Body of pancreas (tissue), 4 donors: ENCODE results near the gene SLC35E1.

Source experiments
- CTCF ChIP-seq, 7 experiments: fragments of 450-650 bp in 4 of 7; fragments of 200-600 bp in 3 of 7; sonication (generic) in 3 of 7; IDR thresholded peaks; one replicate each; pipeline ENCODE4 v1.5.1; 2016 to 2019; ENCODE audit warnings: antibody characterized with exemption in 7 of 7
- POLR2A ChIP-seq, 3 donors: fragments of 450-650 bp; IDR thresholded peaks; one replicate each; pipeline ENCODE4 v1.6.1; 2016; ENCODE audit warnings: antibody characterized with exemption in 3 of 3, mild to moderate bottlenecking in 2 of 3

GRCh38 chr19:16571822-16572331 is 338 bp downstream of the SLC35E1 start:
- TF ChIP-seq CTCF (IDR thresholded peaks at IDR 0.05) = no peak
- TF ChIP-seq POLR2A (IDR thresholded peaks at IDR 0.05) = no peak
